Effector memory CD8-positive, alpha-beta T cell (primary cell): ENCODE results near the gene BRD8.
A peak's percentile ranks its signal among the peaks of the same experiment; 100 is the strongest.
"Not testable (repeated sequence)": the region's sequence is repeated elsewhere in the genome, so short reads cannot be mapped to it uniquely, and the experiment has no call there.

Experiments used
- ATAC-seq: fragments of 150-1000 bp; cut with Tn5 transposase; replicated peaks from 2 replicates; pipeline ENCODE4 v1.10.0; 2021; ENCODE audit warnings: mild to moderate bottlenecking, moderate library complexity
- DNase-seq, 3 experiments: peaks; one replicate each; pipeline ENCODE4 v3.0.0; 2021
- H3K27ac Mint-ChIP-seq, 2 donors: one replicate each; pipeline ENCODE4 v1.8.0; 2022; ENCODE audit warnings: mild to moderate bottlenecking in 2 of 2, mixed read lengths in 2 of 2, moderate library complexity in 2 of 2
- H3K27me3 Mint-ChIP-seq, 2 donors: one replicate each; pipeline ENCODE4 v1.8.0; 2022; ENCODE audit warnings: mixed read lengths in 2 of 2
- H3K36me3 Mint-ChIP-seq: one replicate; pipeline ENCODE4 v1.8.0; 2022; ENCODE audit warnings: mild to moderate bottlenecking, moderate library complexity, mixed read lengths; ENCODE audit not compliant: insufficient read depth
- H3K4me1 Mint-ChIP-seq, 2 donors: one replicate each; pipeline ENCODE4 v1.8.0; 2022; ENCODE audit warnings: low read depth in 2 of 2, mixed read lengths in 2 of 2
- H3K4me3 Mint-ChIP-seq, 2 donors: one replicate each; pipeline ENCODE4 v1.8.0; 2022; ENCODE audit warnings: mild to moderate bottlenecking in 2 of 2, mixed read lengths in 2 of 2, moderate library complexity in 2 of 2
- H3K9me3 Mint-ChIP-seq, 2 donors: one replicate each; pipeline ENCODE4 v1.8.0; 2022; ENCODE audit warnings: mixed read lengths in 2 of 2
- total RNA-seq, 9 experiments: gene quantifications; one replicate each; lab custom pipeline; 2026; lab: John Stamatoyannopoulos, UW

BRD8 gene
- 26.2 to 85.6 (median 60.9) reads per million in 9 experiments for total RNA-seq

- Mint-ChIP-seq H3K36me3 (peaks cover 34% of the 10 kb centered on the region), H3K27ac (no peak within 1 kb of the TSS), H3K4me3 (peak within 1 kb of the TSS in 1 of 2 donors; percentile 54), H3K9me3 (no peaks in the 10 kb centered on the region), H3K27me3 (no peaks in the 10 kb centered on the region), H3K4me1 (peaks cover 4 to 7% of the 10 kb centered on the region in 2 donors)
- peak; percentile 83 to 89 (median 85) for DNase-seq
- peak; percentile 87 for ATAC-seq
Observed at GRCh38 chr5:138178516-138179276, at the start of gene BRD8, which contains the start of gene KIF20A. TSS of gene BRD8 (minus strand) at chr5:138178630. CDS start at chr5:138178614, 16 bp downstream. TSS of gene KIF20A (plus strand) at chr5:138179112. CDS start at chr5:138179681, 569 bp downstream.

- Mint-ChIP-seq H3K27ac (no peak overlapping the region), H3K36me3 (no peaks in the 10 kb centered on the region), H3K4me3 (no peak overlapping the region), H3K27me3 (peaks cover 20 to 51% of the 10 kb centered on the region in 2 donors), H3K9me3 (no peaks in the 10 kb centered on the region), H3K4me1 (peaks cover 5% of the 10 kb centered on the region in 2 donors)
- DNase-seq: no peak
- no peak for ATAC-seq
Observed at GRCh38 chr5:138226910-138227309, 48.5 kb upstream of the BRD8 start.

- H3K36me3 Mint-ChIP-seq: no peaks in the 10 kb centered on the region
- H3K4me1 Mint-ChIP-seq: peaks cover 5% of the 10 kb centered on the region in 2 donors
- H3K9me3 Mint-ChIP-seq: no peaks in the 10 kb centered on the region
- no peak for DNase-seq
- H3K4me3 Mint-ChIP-seq: no peak overlapping the region
- no peak overlapping the region for H3K27ac Mint-ChIP-seq
- ATAC-seq: no peak
- H3K27me3 Mint-ChIP-seq: peaks cover 10 to 34% of the 10 kb centered on the region in 2 donors
Observed at GRCh38 chr5:138224712-138225111, 46.3 kb upstream of the BRD8 start.

- no peak overlapping the region for H3K27ac Mint-ChIP-seq
- no peak overlapping the region for H3K4me3 Mint-ChIP-seq
- ATAC-seq (no peak), DNase-seq (no peak)
- no peaks in the 10 kb centered on the region for H3K36me3 Mint-ChIP-seq
- H3K27me3 Mint-ChIP-seq: peaks cover 10 to 33% of the 10 kb centered on the region in 2 donors
- H3K9me3 Mint-ChIP-seq: no peaks in the 10 kb centered on the region
- H3K4me1 Mint-ChIP-seq: peaks cover 5% of the 10 kb centered on the region in 2 donors
Observed at GRCh38 chr5:138223532-138223931, 45.1 kb upstream of the BRD8 start.

GRCh38 chr5:138216799-138217198 lies 38.4 kb upstream of the BRD8 start:
- peaks cover 12 to 16% of the 10 kb centered on the region in 2 donors for H3K4me1 Mint-ChIP-seq
- no peak overlapping the region for H3K27ac Mint-ChIP-seq
- DNase-seq (no peak), ATAC-seq (no peak)
- H3K4me3 Mint-ChIP-seq: no peak overlapping the region
- H3K9me3 Mint-ChIP-seq: no peaks in the 10 kb centered on the region
- peaks cover 9% of the 10 kb centered on the region for H3K36me3 Mint-ChIP-seq
- peaks cover 0 to 10% of the 10 kb centered on the region in 2 donors for H3K27me3 Mint-ChIP-seq

- peak; percentile 98 for ATAC-seq
- DNase-seq: peak; percentile 88 to 91 (median 89)
- peak within 1 kb of the TSS; percentile 99 for H3K4me3 Mint-ChIP-seq
Observed at GRCh38 chr5:138213161-138214029, 35.0 kb upstream of the BRD8 start, which contains the start of gene CDC23. TSS of gene CDC23 (minus strand) at chr5:138213323. CDS start at chr5:138213312, 11 bp downstream.

GRCh38 chr5:138212828-138213160 lies 34.4 kb upstream of the BRD8 start:
- Mint-ChIP-seq H3K9me3 (no peaks in the 10 kb centered on the region), H3K27ac (peak overlapping the region; percentile 98 to 99), H3K27me3 (no peaks in the 10 kb centered on the region), H3K4me1 (peaks cover 14 to 30% of the 10 kb centered on the region in 2 donors), H3K36me3 (peaks cover 16% of the 10 kb centered on the region), H3K4me3 (peak overlapping the region; percentile 99)
- ATAC-seq (peak; percentile 23), DNase-seq (no peak)

More at GRCh38 chr5:138213161-138214029, 35.0 kb upstream of the BRD8 start, which contains the start of gene CDC23:
- peak within 1 kb of the TSS; percentile 98 to 99 for H3K27ac Mint-ChIP-seq
- H3K27me3 Mint-ChIP-seq: no peaks in the 10 kb centered on the region
- peaks cover 14 to 25% of the 10 kb centered on the region in 2 donors for H3K4me1 Mint-ChIP-seq
- H3K9me3 Mint-ChIP-seq: no peaks in the 10 kb centered on the region
- peaks cover 12% of the 10 kb centered on the region for H3K36me3 Mint-ChIP-seq

- no peak overlapping the region for H3K27ac Mint-ChIP-seq
- DNase-seq: no peak
- no peak overlapping the region for H3K4me3 Mint-ChIP-seq
- no peaks in the 10 kb centered on the region for H3K27me3 Mint-ChIP-seq
- ATAC-seq: no peak
- no peaks in the 10 kb centered on the region for H3K9me3 Mint-ChIP-seq
- peaks cover 14 to 30% of the 10 kb centered on the region in 2 donors for H3K4me1 Mint-ChIP-seq
- H3K36me3 Mint-ChIP-seq: peaks cover 22% of the 10 kb centered on the region
Observed at GRCh38 chr5:138210985-138211384, 32.6 kb upstream of the BRD8 start.

- peaks cover 83% of the 10 kb centered on the region for H3K36me3 Mint-ChIP-seq
- not testable (repeated sequence) for H3K4me3 Mint-ChIP-seq, H3K27me3 Mint-ChIP-seq, H3K9me3 Mint-ChIP-seq, H3K4me1 Mint-ChIP-seq, ATAC-seq, H3K27ac Mint-ChIP-seq, DNase-seq
Observed at GRCh38 chr5:138193859-138194258, 15.4 kb upstream of the BRD8 start.

GRCh38 chr5:138192826-138193225 lies 14.4 kb upstream of the BRD8 start:
- no peak overlapping the region for H3K27ac Mint-ChIP-seq
- no peaks in the 10 kb centered on the region for H3K4me1 Mint-ChIP-seq
- DNase-seq (no peak), ATAC-seq (no peak)
- H3K36me3 Mint-ChIP-seq: peaks cover 83% of the 10 kb centered on the region
- H3K9me3 Mint-ChIP-seq: no peaks in the 10 kb centered on the region
- H3K27me3 Mint-ChIP-seq: no peaks in the 10 kb centered on the region
- H3K4me3 Mint-ChIP-seq: no peak overlapping the region

GRCh38 chr5:138188626-138189025 lies 10.2 kb upstream of the BRD8 start:
- H3K27me3 Mint-ChIP-seq: no peaks in the 10 kb centered on the region
- H3K27ac Mint-ChIP-seq: no peak overlapping the region
- H3K4me3 Mint-ChIP-seq: no peak overlapping the region
- H3K9me3 Mint-ChIP-seq: no peaks in the 10 kb centered on the region
- ATAC-seq (no peak), DNase-seq (no peak)
- peaks cover 57% of the 10 kb centered on the region for H3K36me3 Mint-ChIP-seq
- no peaks in the 10 kb centered on the region for H3K4me1 Mint-ChIP-seq

- peaks cover 32% of the 10 kb centered on the region for H3K36me3 Mint-ChIP-seq
- no peaks in the 10 kb centered on the region for H3K4me1 Mint-ChIP-seq
- no peak overlapping the region for H3K4me3 Mint-ChIP-seq
- ATAC-seq: no peak
- H3K9me3 Mint-ChIP-seq: no peaks in the 10 kb centered on the region
- peak overlapping the region in 1 of 2 donors; percentile 15 for H3K27ac Mint-ChIP-seq
- DNase-seq: no peak
- H3K27me3 Mint-ChIP-seq: no peaks in the 10 kb centered on the region
Observed at GRCh38 chr5:138186002-138186447, 7.6 kb upstream of the BRD8 start.

- Mint-ChIP-seq H3K36me3 (peaks cover 9% of the 10 kb centered on the region), H3K27me3 (no peaks in the 10 kb centered on the region), H3K4me1 (peaks cover 2 to 4% of the 10 kb centered on the region in 2 donors), H3K4me3 (no peak overlapping the region), H3K27ac (no peak overlapping the region), H3K9me3 (no peaks in the 10 kb centered on the region)
- ATAC-seq (no peak), DNase-seq (no peak)
Observed at GRCh38 chr5:138182808-138183207, 4.4 kb upstream of the BRD8 start.
